Epithelial cell of esophagus (primary cell): Measurements from ENCODE around the gene TMC3.

ENCODE experiments used
- DNase-seq: peaks from one replicate; pipeline ENCODE4 v3.0.0; 2010; ENCODE audit warnings: low read depth
- H3K4me3 ChIP-seq: 2 replicates; pipeline ENCODE4 v1.5.1; 2011; ENCODE audit warnings: mild to moderate bottlenecking, low read length, control low read depth
- CTCF ChIP-seq: IDR thresholded peaks from 2 replicates; pipeline ENCODE4 v1.5.1; 2011; ENCODE audit warnings: low read depth, mild to moderate bottlenecking, low read length, control low read depth, inconsistent platforms; ENCODE audit not compliant: insufficient read depth; ENCODE audit errors: missing control alignments

The TMC3 gene

GRCh38 chr15:81281456-81281735 is 92.6 kb downstream of the TMC3 start:
- no peak for DNase-seq
- no peak overlapping the region for H3K4me3 ChIP-seq
- no peak for TF ChIP-seq CTCF
